HG03565 (cell line): Measurements from ENCODE around the gene PPP1R1B.

ENCODE experiments used
- ATAC-seq: cut with Tn5 transposase; IDR thresholded peaks from one replicate; pipeline ENCODE4 v1.9.1; 2021; ENCODE audit warnings: mild to moderate bottlenecking, moderate library complexity; ENCODE audit not compliant: unreplicated experiment

Gene PPP1R1B

DNA sequence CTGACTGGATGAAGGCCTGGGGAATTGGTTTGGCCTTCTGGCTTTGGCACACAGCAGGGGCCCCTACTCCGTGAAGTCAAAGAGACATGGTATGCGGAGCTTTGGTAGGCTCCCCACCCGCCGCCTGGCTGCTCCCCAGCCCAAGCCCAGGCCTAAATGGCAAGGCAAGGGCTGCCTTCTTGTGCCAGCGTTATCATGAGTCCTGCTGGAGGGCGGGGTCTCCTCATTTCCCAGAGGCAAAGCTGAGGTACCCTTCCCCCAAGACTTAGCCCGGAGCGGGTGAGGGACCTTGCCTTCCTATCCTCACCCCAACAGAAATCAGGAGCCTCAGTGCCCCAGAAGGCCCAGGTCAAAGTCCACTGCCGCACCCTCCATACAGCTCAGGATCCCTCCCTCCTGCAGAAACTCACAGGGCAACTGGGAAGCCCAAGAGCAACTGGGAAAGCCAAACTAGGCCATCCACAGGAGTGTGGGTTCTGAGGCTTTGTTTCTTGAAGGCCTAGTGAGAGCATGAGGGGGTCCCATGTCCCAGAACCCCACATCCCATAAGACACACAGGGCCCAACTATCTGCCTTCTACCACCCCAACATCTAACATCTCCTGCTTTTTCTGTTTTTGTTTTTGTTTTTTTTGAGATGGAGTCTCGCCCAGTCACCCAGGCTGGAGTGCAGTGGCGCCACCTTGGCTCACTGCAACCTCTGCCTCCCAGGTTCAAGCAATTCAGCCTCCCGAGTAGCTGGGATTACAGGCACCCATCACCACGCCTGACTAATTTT, 51.8 kb downstream of the PPP1R1B start:
- ATAC-seq, result no peak

DNA sequence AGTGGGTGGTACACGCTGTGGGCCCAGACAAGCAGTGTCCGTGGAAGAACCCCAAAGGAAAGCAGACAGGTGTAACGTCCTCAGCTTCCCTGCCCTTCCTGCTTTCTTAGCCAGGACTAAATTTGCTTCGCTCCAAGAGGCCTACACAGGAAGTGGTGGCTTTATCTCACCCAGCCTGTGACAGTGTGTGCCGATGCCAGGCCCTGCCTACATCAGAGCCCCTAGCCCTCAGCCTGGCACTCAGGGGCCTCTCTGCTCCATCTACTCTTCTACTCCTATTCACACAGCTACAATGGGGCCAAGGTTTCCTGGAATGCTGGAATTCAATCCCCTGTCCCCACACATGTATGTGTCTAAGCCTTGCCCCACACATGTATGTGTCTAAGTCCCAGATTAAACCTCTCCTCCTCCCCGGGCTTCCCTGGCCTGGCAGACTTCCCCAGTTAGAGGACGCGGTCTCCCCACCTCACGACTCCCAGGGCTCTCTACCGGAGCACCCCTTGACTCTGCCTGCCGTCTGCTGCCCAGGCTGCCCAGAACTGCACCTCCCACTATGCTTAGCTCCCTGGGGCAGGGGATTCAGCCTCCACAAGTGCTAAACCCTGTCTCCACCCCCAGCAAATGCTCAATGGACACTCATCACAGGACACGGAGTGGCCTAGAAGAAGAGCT, 52.9 kb downstream of the PPP1R1B start:
- ATAC-seq, result no peak

DNA sequence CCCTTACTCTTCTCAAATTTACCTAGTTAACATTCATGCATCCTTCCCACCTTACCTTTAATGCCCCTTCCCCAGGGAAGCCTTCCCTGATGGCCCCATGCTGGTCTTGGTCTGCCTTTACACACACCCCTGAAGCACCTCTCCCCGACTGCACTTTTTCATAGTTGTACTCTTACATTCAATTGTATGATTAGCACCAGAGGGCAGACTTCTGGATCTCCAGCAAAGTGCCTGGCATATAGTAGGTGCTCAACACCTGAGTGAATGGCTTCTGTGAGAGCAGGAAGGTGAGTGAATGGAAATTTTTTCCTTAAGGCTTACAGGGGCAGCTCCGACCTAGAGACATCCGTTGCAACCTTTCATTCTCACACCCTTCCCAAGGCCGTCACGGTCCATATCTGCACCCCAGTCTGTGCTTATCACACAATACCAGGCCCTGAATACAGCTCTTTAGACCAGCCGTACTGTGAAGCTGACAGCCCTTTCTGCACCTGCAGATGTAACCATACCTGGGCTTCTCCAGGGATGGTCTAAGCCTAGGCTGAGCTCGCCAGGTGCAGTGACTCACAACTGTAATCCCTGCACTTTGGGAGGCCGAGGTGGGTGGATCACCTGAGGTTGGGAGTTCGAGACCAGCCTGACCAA, 56.7 kb downstream of the PPP1R1B start:
- no peak for ATAC-seq

DNA sequence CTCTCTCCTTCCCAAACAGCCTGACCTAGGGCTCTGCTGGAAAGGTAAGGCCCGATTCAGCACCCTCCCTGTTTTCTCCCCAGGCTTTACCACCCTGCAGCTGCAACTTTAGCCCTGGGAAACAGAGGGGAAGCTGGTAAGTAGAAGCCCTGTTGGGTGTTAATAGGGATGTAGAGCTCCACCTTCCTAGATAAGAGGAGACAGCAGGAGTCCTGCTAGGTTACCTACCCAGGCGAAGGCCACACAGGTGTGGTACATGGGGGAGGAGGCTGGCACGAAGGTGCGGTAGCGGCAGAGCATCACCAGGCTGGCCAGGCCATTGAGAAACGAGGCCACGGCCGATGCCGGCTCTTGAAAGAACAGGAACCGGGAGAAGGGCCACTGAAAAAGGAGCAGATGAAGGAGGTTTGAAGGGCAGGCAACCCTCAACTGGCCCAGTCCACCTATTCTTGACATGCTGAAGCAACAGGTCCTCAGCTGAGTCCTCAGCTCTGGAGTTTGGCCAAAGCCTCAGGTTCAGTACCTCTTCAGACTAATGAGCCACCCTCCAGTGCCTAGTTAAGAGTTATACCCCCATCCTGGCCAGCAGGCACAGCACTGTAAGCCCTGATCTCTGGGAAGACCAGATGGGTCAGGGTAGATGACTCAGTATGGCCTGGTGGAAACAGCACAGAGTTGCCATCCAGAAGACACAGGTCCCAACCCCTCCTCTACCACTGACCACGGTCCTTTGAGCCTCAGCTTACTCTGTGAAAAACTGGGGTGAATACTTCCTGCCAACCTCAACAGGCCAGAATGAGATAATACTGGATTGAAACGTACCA, 57.8 kb downstream of the PPP1R1B start:
- no peak for ATAC-seq
